Astrocyte (in vitro differentiated cells and primary cell): ENCODE data around the gene B4GALT5.

Experiments used
- EZH2 ChIP-seq: IDR thresholded peaks from 2 replicates; pipeline ENCODE4 v1.6.1; 2012; ENCODE audit warnings: mild to moderate bottlenecking, low read length, inconsistent platforms; ENCODE audit not compliant: insufficient read depth
- TF ChIP-seq, protein P1 (sequence below): IDR thresholded peaks from 2 replicates; pipeline ENCODE4 v1.5.1; 2011; ENCODE audit warnings: low read depth, mild to moderate bottlenecking, inconsistent platforms, low read length, moderate library complexity; ENCODE audit not compliant: insufficient read depth

DNA sequence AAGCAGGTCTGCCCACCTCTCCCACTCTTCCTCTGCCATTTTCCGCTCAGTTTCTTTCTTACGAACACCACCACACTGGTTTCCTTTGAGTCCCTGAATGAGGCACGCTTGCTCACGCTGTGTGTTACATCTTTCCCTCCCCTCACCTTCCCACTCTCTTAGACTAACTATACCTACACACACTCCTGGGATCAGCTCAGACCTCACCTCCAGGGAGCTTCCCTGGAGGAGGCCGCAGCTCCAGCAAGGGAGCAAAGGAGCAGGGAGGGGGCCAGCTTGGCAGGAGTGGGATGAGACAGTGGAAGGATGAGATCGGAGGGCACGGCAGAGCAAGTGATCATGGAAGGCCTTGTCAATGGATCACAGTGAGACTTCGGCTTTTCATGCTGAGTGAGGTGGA is 28.3 kb upstream of the B4GALT5 start:
- TF ChIP-seq, protein P1, sequence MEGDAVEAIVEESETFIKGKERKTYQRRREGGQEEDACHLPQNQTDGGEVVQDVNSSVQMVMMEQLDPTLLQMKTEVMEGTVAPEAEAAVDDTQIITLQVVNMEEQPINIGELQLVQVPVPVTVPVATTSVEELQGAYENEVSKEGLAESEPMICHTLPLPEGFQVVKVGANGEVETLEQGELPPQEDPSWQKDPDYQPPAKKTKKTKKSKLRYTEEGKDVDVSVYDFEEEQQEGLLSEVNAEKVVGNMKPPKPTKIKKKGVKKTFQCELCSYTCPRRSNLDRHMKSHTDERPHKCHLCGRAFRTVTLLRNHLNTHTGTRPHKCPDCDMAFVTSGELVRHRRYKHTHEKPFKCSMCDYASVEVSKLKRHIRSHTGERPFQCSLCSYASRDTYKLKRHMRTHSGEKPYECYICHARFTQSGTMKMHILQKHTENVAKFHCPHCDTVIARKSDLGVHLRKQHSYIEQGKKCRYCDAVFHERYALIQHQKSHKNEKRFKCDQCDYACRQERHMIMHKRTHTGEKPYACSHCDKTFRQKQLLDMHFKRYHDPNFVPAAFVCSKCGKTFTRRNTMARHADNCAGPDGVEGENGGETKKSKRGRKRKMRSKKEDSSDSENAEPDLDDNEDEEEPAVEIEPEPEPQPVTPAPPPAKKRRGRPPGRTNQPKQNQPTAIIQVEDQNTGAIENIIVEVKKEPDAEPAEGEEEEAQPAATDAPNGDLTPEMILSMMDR: no peak
- no peak for TF ChIP-seq EZH2
